HepG2 (cell line): ENCODE data around the gene MLX. TPM values are rescaled to one million over a fixed set of nuclear protein-coding genes. Genes with fewer than 3 reads are reported as not detected.

ENCODE experiments used
- DMAP1 ChIP-seq: IDR thresholded peaks from 2 replicates; pipeline ENCODE4 v1.6.1; 2016
- FOXJ3 ChIP-seq: sonication (generic); formaldehyde crosslinking; IDR thresholded peaks from 2 replicates; pipeline ENCODE4 v1.4.0; 2020; ENCODE audit warnings: missing genetic modification reagents, mild to moderate bottlenecking, borderline replicate concordance
- GATAD1 ChIP-seq: IDR thresholded peaks from 2 replicates; pipeline ENCODE4 v1.6.1; 2016; ENCODE audit warnings: missing genetic modification reagents, missing compliant biosample characterization
- HOMEZ ChIP-seq: IDR thresholded peaks from 2 replicates; pipeline ENCODE4 v1.6.1; 2016; ENCODE audit warnings: low read depth
- NKX3-1 ChIP-seq: sonication (generic); formaldehyde crosslinking; IDR thresholded peaks from 2 replicates; pipeline ENCODE4 v1.5.0; 2020; ENCODE audit warnings: missing genetic modification reagents
- NR2F6 ChIP-seq, 2 experiments: IDR thresholded peaks; 2 replicates each; pipeline ENCODE4 v1.6.1; 2016; ENCODE audit warnings: antibody characterized with exemption in 1 of 2, mild to moderate bottlenecking in 1 of 2
- PHB2 ChIP-seq: fragments of 450-650 bp; IDR thresholded peaks from 2 replicates; pipeline ENCODE4 v1.6.1; 2018; ENCODE audit not compliant: partially characterized antibody
- RFXANK ChIP-seq: IDR thresholded peaks from 2 replicates; pipeline ENCODE4 v1.6.1; 2016
- SIN3B ChIP-seq: fragments of 150-350 bp; IDR thresholded peaks from 2 replicates; pipeline ENCODE4 v1.6.1; 2014; ENCODE audit warnings: low read length
- SKI ChIP-seq: fragments of 450-650 bp; IDR thresholded peaks from one replicate; pipeline ENCODE4 v1.6.1; 2018; ENCODE audit warnings: mild to moderate bottlenecking; ENCODE audit not compliant: partially characterized antibody
- TERF1 ChIP-seq: sonication (generic); formaldehyde crosslinking; IDR thresholded peaks from 2 replicates; pipeline ENCODE4 v1.8.0; 2022; ENCODE audit warnings: mild to moderate bottlenecking, missing genetic modification reagents, moderate library complexity
- TSC22D2 ChIP-seq: sonication (generic); formaldehyde crosslinking; IDR thresholded peaks from 2 replicates; pipeline ENCODE4 v1.5.1; 2020; ENCODE audit warnings: missing genetic modification reagents, mild to moderate bottlenecking, borderline replicate concordance
- ZBTB44 ChIP-seq: sonication (generic); formaldehyde crosslinking; IDR thresholded peaks from 2 replicates; pipeline ENCODE4 v1.4.0; 2020; ENCODE audit warnings: missing genetic modification reagents
- ZFP90 ChIP-seq: sonication (generic); formaldehyde crosslinking; IDR thresholded peaks from 2 replicates; pipeline ENCODE4 v1.8.0; 2022; ENCODE audit warnings: missing genetic modification reagents, mild to moderate bottlenecking, inconsistent platforms, borderline replicate concordance
- ZNF235 ChIP-seq: sonication (generic); formaldehyde crosslinking; IDR thresholded peaks from 2 replicates; pipeline ENCODE4 v1.8.1; 2023; ENCODE audit warnings: mild to moderate bottlenecking, missing genetic modification reagents, borderline replicate concordance
- ZNF331 ChIP-seq: sonication (generic); formaldehyde crosslinking; IDR thresholded peaks from 2 replicates; pipeline ENCODE4 v1.4.0; 2020; ENCODE audit warnings: missing genetic modification reagents
- ZNF362 ChIP-seq: sonication (generic); formaldehyde crosslinking; IDR thresholded peaks from 2 replicates; pipeline ENCODE4 v1.4.0; 2020; ENCODE audit warnings: missing genetic modification reagents, mild to moderate bottlenecking, borderline replicate concordance
- ZNF414 ChIP-seq: sonication (generic); formaldehyde crosslinking; IDR thresholded peaks from 2 replicates; pipeline ENCODE4 v1.5.0; 2020; ENCODE audit warnings: missing genetic modification reagents
- ZNF430 ChIP-seq: sonication (generic); formaldehyde crosslinking; IDR thresholded peaks from 2 replicates; pipeline ENCODE4 v1.9.0; 2021; ENCODE audit warnings: mild to moderate bottlenecking, missing genetic modification reagents
- ZNF709 ChIP-seq: sonication (generic); formaldehyde crosslinking; IDR thresholded peaks from 2 replicates; pipeline ENCODE4 v1.5.0; 2020; ENCODE audit warnings: mild to moderate bottlenecking, missing genetic modification reagents
- ZNF710 ChIP-seq: sonication (generic); formaldehyde crosslinking; IDR thresholded peaks from 2 replicates; pipeline ENCODE4 v1.5.0; 2020; ENCODE audit warnings: mild to moderate bottlenecking, missing genetic modification reagents, borderline replicate concordance
- ZNF792 ChIP-seq: IDR thresholded peaks from 2 replicates; pipeline ENCODE4 v1.6.1; 2016
- polyA plus RNA-seq, 8 experiments: library from polyadenylated mRNA; depleted of rRNA in 3 of 8; stranded (reverse) in 7 of 8; unstranded in 1 of 8; fragments of >200 nt; fragmentation: Illumina TruSeq in 4 of 8; extraction: Trizol in 4 of 8; gene quantifications; 2 replicates each; pipeline versions ENCODE4 v1.2.1 to v1.2.3, GENCODE V29; 2011 to 2016; ENCODE audit warnings: low read depth in 4 of 8, missing spikeins in 1 of 8, mixed read lengths in 1 of 8; ENCODE audit not compliant: insufficient read depth in 1 of 8
- total RNA-seq, 5 experiments: library from RNA; depleted of rRNA; stranded (reverse); fragments of >200 nt; fragmentation: Illumina TruSeq; extraction: Trizol; gene quantifications; 2 replicates each; pipeline ENCODE4 v1.2.3, GENCODE V29; 2016; ENCODE audit warnings: low read depth in 1 of 5

Gene MLX
- total and polyA plus RNA-seq, 2 of the 13 experiments (the other 11 are each of a cell fraction or from before 2014, with no cell fraction given): 38.9 to 74.4 TPM

- TF ChIP-seq HOMEZ (no peak; the same call in 1 of the 2 replicates), GATAD1 (CRISPR knock-in tag) (peak; percentile 94), FOXJ3 (CRISPR knock-in tag) (no peak), SIN3B (no peak), NR2F6 (IDR thresholded peaks at IDR 0.05) (no peak), NR2F6 (CRISPR knock-in tag; IDR thresholded peaks at IDR 0.05) (peak; percentile 79), ZNF362 (peak; percentile 53; the same call in 1 of the 2 replicates), RFXANK (CRISPR knock-in tag) (0 out of 2 replicates have a peak, but pooled peaks have one; percentile 64), ZNF792 (CRISPR knock-in tag) (peak; percentile 98), ZNF414 (CRISPR knock-in tag) (peak; percentile 85), TSC22D2 (CRISPR knock-in tag) (no peak; the same call in none of the 2 replicates), ZFP90 (CRISPR knock-in tag) (peak; percentile 78; the same call in 1 of the 2 replicates), ZNF710 (peak; percentile 76), ZNF331 (peak; percentile 88; the same call in 1 of the 2 replicates), ZNF235 (CRISPR knock-in tag) (peak; percentile 91), SKI (peak; percentile 21), DMAP1 (CRISPR knock-in tag) (peak; percentile 92), TERF1 (CRISPR knock-in tag) (no peak), ZBTB44 (no peak), NKX3-1 (CRISPR knock-in tag) (peak; percentile 71), PHB2 (no peak), ZNF709 (CRISPR knock-in tag) (peak; percentile 89), ZNF430 (CRISPR knock-in tag) (peak; percentile 92)
These were observed 12.4 kb upstream of the MLX start (continued) for GRCh38 chr17:42554250-42555121.
